Measurements from ENCODE around the gene PLCB4. TPM values are rescaled to one million over a fixed set of nuclear protein-coding genes. Genes with fewer than 3 reads are reported as not detected.

PLCB4 gene
- total RNA-seq, 1 donor, result 3.5 TPM

DNA sequence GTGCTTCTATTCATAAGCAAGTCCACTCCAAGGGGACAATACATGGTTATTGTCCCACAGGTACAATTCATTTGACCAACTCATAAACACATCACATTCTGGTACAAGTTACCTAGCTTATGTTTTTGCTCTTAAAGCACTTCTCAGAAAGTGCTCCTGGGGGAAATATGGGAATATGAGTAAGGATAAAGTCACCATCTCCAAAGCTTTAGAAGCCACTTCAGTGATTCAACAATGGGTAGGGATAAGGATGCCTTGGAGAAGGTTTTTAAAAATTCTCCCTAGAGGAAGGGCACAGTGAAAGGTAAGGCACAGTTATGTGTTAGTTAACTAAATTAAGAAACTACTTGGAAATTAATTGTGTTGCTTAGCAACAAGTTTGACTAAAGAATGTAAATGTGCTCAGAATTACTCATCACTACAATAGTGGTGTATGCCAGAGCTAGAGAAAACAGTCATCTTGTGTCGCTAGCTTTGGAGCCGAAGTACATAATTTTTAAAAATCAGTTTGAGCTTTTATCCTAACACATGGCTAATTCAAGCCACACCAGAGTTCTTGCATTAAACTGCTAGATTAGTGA is 406.0 kb downstream of the PLCB4 start:
- TF ChIP-seq, protein P1, sequence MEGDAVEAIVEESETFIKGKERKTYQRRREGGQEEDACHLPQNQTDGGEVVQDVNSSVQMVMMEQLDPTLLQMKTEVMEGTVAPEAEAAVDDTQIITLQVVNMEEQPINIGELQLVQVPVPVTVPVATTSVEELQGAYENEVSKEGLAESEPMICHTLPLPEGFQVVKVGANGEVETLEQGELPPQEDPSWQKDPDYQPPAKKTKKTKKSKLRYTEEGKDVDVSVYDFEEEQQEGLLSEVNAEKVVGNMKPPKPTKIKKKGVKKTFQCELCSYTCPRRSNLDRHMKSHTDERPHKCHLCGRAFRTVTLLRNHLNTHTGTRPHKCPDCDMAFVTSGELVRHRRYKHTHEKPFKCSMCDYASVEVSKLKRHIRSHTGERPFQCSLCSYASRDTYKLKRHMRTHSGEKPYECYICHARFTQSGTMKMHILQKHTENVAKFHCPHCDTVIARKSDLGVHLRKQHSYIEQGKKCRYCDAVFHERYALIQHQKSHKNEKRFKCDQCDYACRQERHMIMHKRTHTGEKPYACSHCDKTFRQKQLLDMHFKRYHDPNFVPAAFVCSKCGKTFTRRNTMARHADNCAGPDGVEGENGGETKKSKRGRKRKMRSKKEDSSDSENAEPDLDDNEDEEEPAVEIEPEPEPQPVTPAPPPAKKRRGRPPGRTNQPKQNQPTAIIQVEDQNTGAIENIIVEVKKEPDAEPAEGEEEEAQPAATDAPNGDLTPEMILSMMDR (IDR thresholded peaks at IDR 0.05; ENCODE audit: insufficient read depth, low read depth, low read length), result no peak

DNA sequence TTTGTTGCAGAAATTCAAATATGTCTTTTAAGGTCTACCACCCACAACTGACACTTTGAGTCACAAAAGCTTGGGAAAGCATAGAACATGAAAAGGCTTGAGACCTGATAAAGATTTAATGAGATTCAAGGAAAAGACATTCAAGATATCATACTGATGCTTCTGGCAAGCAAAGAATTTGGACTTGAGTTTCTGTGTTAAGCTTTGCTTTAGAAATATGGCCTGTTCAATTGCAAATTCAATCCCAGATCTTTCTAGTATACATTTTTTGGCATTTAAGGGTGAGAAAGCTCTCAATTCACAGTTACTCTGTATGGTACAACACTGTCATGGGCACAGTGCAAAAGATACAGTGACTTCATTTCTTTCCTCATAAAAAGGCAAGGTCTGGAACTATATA is 406.6 kb downstream of the PLCB4 start:
- DNase-seq (ENCODE audit: low read depth), result no peak
- TF ChIP-seq, protein P1 (IDR thresholded peaks at IDR 0.05; ENCODE audit: insufficient read depth, low read depth, low read length), result no peak
- H3K4me3 ChIP-seq (ENCODE audit: low read depth, low read length), result no peak overlapping the region

More for the DNA sequence above, 406.0 kb downstream of the PLCB4 start:
- H3K4me3 ChIP-seq (ENCODE audit: low read depth, low read length), result no peak overlapping the region
- no peak for DNase-seq (ENCODE audit: low read depth)

DNA sequence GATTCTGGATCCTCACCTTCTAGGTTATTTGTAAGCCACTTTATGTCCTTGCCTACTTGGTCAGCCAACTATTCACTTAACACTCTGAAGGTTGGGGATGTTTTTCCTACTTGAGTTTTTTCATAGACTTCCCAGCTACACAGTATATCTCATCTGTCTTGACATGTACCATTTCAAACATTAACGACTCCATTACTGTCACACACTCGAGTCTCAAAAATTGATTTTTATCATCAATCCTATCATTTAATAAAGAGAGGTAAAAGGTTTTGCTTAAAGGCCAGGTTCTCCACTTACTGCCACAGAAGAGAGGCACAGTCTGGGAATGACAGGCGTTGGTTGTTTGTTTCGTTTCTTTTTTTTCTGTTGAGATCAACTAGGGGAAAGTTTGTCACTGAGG is 407.3 kb downstream of the PLCB4 start:
- no peak overlapping the region for H3K4me3 ChIP-seq (ENCODE audit: low read depth, low read length)
- DNase-seq (ENCODE audit: low read depth), result no peak
- TF ChIP-seq, protein P1 (IDR thresholded peaks at IDR 0.05; ENCODE audit: insufficient read depth, low read depth, low read length), result no peak

DNA sequence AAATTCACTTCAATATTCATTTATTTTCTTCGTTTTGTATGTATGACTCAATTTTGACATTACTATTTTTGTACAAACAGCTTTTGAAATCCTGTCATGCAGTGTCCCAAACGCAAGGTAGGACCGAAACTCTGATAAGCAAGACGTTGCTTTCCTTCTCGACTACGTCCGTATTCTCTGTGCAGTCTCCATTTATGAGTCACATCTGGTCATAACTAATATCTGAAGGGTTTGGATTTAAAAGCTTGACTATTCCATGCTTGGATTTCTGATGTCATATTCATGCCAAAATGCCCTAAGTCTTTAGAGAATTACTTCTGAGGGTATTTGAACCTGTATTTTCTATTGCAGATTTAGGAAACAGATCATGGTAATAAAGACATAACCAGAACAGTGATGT is 407.8 kb downstream of the PLCB4 start:
- DNase-seq (ENCODE audit: low read depth), result no peak
- TF ChIP-seq, protein P1 (IDR thresholded peaks at IDR 0.05; ENCODE audit: insufficient read depth, low read depth, low read length), result no peak
- no peak overlapping the region for H3K4me3 ChIP-seq (ENCODE audit: low read depth, low read length)

DNA sequence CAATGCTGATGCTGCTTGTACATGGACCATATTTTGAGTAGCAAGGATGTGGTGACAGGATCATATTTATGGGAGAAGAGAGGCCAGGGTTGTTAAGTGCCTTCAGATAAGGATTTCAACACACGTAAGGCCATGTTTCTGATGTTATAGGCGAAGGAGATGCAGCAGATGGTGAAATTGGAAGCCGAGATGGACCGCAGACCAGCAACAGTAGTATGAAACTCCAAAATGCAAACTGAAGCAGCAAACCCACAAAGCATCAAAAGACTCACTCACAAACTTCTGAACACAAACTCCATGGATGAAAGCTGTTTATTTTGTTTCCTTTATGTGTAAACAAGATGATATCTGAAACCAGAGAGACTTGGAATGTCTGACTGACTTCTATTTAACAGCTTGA is 409.9 kb downstream of the PLCB4 start:
- no peak overlapping the region for H3K4me3 ChIP-seq (ENCODE audit: low read depth, low read length)
- TF ChIP-seq, protein P1 (IDR thresholded peaks at IDR 0.05; ENCODE audit: insufficient read depth, low read depth, low read length), result no peak
- DNase-seq (ENCODE audit: low read depth), result peak; percentile 74

DNA sequence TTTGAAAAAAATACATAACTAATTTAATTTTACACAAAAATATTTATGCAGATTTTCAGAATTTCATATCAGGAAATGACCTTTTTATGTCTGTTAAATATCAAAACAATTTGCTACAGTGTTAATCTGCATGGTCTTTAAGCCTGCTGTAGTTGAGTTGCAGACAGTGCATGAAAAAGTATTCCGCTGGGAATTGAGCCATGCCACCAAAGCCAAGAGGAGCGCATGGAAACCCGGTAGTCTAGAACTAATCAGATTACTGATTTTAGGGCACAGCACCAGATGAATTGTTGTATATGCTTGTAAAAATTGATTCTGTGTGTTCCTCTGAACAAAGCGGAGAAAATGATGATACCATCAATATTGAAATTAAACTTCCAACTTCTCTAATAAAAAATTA is 411.2 kb downstream of the PLCB4 start:
- H3K4me3 ChIP-seq (ENCODE audit: low read depth, low read length), result no peak overlapping the region
- DNase-seq (ENCODE audit: low read depth), result no peak
- TF ChIP-seq, protein P1 (IDR thresholded peaks at IDR 0.05; ENCODE audit: insufficient read depth, low read depth, low read length), result no peak

DNA sequence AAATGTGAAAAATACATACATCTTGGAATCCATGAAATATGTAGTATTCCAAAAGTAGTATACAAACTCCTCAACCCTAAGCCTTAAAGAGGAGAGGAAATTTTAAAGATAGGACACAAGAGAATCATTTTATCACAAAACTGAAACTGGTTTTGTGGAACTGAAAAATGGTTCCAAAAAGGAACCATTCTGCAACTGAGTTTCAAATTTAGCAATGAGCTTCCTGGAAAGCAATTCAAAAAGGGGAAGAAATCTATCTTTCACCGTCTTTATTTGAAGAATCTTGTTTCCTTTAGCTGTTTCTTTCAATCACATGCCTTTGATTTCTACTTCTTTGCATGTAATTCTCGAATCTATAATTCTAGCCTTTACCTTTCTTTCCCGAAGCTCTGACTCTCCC is 413.3 kb downstream of the PLCB4 start:
- DNase-seq (ENCODE audit: low read depth), result no peak
- H3K4me3 ChIP-seq (ENCODE audit: low read depth, low read length), result no peak overlapping the region
- TF ChIP-seq, protein P1 (IDR thresholded peaks at IDR 0.05; ENCODE audit: insufficient read depth, low read depth, low read length), result no peak

Measured in fibroblast of villous mesenchyme (primary cell).